ENCODE data around the gene RBMS3. TPM values are rescaled to one million over a fixed set of nuclear protein-coding genes. Genes with fewer than 3 reads are reported as not detected.

Gene RBMS3
- total and polyA plus RNA-seq, 2 of the 13 experiments (the other 11 are each of a cell fraction or from before 2014, with no cell fraction given), result not detected

DNA sequence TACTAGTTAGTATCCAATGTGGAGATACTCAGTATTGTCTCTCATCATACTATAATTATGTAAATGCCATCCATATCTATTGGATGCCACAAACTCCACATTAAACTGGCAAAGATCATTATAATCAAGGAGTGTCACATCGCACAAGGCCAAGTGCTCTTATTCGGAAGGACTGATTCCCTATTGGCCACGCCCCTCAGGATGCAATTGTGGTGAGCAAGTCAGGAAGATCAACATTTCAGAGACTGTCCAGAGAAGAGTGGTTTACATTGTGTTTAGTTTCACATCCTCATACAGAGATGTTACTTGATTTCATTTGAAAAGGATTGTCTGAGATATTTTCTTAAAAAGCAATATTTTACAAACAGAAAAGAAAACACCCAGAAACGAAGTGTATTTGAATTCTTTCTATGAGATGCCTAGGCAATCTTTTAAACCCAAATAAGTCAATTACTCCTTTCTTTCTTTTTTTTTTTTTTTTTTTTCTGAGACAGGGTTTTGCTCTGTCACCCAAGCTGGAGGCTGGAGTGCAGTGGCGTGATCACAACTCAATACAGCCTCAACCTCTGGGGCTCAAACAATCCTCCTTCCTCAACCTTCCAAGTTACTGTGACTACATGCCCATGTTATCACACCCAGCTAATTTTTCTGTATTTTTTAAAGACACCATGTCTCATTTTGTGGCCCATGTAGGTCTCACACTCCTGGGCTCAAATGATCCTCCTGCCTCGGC, 369.1 kb downstream of the RBMS3 start (continued):
- TF ChIP-seq, protein P1, sequence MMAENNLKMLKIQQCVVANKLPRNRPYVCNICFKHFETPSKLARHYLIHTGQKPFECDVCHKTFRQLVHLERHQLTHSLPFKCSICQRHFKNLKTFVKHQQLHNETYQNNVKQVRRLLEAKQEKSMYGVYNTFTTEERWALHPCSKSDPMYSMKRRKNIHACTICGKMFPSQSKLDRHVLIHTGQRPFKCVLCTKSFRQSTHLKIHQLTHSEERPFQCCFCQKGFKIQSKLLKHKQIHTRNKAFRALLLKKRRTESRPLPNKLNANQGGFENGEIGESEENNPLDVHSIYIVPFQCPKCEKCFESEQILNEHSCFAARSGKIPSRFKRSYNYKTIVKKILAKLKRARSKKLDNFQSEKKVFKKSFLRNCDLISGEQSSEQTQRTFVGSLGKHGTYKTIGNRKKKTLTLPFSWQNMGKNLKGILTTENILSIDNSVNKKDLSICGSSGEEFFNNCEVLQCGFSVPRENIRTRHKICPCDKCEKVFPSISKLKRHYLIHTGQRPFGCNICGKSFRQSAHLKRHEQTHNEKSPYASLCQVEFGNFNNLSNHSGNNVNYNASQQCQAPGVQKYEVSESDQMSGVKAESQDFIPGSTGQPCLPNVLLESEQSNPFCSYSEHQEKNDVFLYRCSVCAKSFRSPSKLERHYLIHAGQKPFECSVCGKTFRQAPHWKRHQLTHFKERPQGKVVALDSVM (CRISPR knock-in tag; IDR thresholded peaks at IDR 0.05), result no peak
- no peak for TF ChIP-seq PRMT3 (CRISPR knock-in tag; IDR thresholded peaks at IDR 0.05; ENCODE audit: borderline replicate concordance, low read depth)
- no peak for TF ChIP-seq NPAS2 (CRISPR knock-in tag; IDR thresholded peaks at IDR 0.05; ENCODE audit: borderline replicate concordance)
- no peak for TF ChIP-seq ZNF12 (CRISPR knock-in tag; IDR thresholded peaks at IDR 0.05)
- TF ChIP-seq FOXK1 (CRISPR knock-in tag; IDR thresholded peaks at IDR 0.05; ENCODE audit: borderline replicate concordance, low read depth), result no peak
- no peak for TF ChIP-seq NCOR1 (IDR thresholded peaks at IDR 0.05; ENCODE audit: borderline replicate concordance, low read length)
- no peak for TF ChIP-seq ZNF207 (IDR thresholded peaks at IDR 0.05; ENCODE audit: borderline replicate concordance)
- no peak for TF ChIP-seq ZNF580 (CRISPR knock-in tag; IDR thresholded peaks at IDR 0.05; ENCODE audit: borderline replicate concordance, low read depth)

DNA sequence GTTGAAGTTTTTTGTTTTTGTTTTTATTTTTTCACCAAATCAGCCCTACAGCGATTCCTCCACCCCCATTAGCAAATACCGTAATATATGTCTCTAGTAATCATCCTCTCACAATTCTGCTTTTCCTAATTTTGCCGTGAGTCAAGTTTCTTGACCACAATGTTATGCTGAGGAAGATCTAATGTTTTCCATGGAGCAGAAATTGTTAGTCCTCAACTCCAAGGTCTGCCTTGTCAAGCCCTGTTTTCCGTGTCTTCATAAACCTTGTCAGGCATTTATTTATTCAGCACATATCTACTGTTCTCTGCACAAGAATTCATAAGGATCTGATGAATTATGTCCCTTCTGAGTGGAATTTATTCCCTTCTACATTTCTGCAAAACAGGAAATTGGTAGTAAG, 372.8 kb downstream of the RBMS3 start:
- Histone ChIP-seq H2AFZ (ENCODE audit: low read length) (no peak overlapping the region), H3K27ac (ENCODE audit: extremely low read length, insufficient read depth, low read length) (no peak overlapping the region), H3K79me2 (ENCODE audit: insufficient read depth, low read length) (no peaks in the 10 kb centered on the region), H3K4me2 (ENCODE audit: low read depth, low read length) (no peak overlapping the region), H4K20me1 (ENCODE audit: insufficient read depth, low read length) (no peaks in the 10 kb centered on the region), H3K9me3 (ENCODE audit: low read length) (no peaks in the 10 kb centered on the region), H3K36me3 (replicated peaks in 1 of 2; ENCODE audit: control insufficient read depth in 1 of 2, insufficient read depth in 2 of 2, low read length in 2 of 2) (no peaks in the 10 kb centered on the region), H3K9ac (ENCODE audit: insufficient read depth, low read depth, low read length) (no peak overlapping the region), H3K4me3 (replicated peaks in 1 of 3; ENCODE audit: insufficient read depth in 1 of 3, low read depth in 2 of 3, low read length in 3 of 3) (no peak overlapping the region), H3K4me1 (ENCODE audit: insufficient read depth, low read length) (no peaks in the 10 kb centered on the region), H3K27me3 (ENCODE audit: control insufficient read depth in 1 of 2, insufficient read depth in 2 of 2, low read length in 2 of 2) (no peaks in the 10 kb centered on the region)
- ChIA-PET CTCF (ENCODE audit: low intra/inter-chr PET ratio, low total read pairs) (no interaction called here), POLR2A (no interaction called here)
- DNase-seq (ENCODE audit: low spot score), result no peak
- FAIRE-seq, result no peak
- no peak for ATAC-seq
- in situ Hi-C loops (cut with HindIII; ENCODE audit: extremely low pct_ligation_motif_present, low pct_unique_long_range_greater_than_20kb), result no loop called here
- 2% methylated on average over 4 of the region's 4 CpGs for WGBS (ENCODE audit: low lambda C conversion rate)
- intact Hi-C loops (cut with micrococcal nuclease; ENCODE audit: unreplicated experiment), result no loop called here
- BruUV-seq (replicated peaks), result no TSS peak
- no peak for TF ChIP-seq SMAD3 (CRISPR knock-in tag; IDR thresholded peaks at IDR 0.05)
- no peak for TF ChIP-seq ZMYM4 (CRISPR knock-in tag; IDR thresholded peaks at IDR 0.05)
- no peak for TF ChIP-seq TRAFD1 (CRISPR knock-in tag; IDR thresholded peaks at IDR 0.05; ENCODE audit: borderline replicate concordance)
- TF ChIP-seq USF2 (IDR thresholded peaks at IDR 0.05; ENCODE audit: low read depth, low read length), result no peak
- no peak for TF ChIP-seq USF2 (CRISPR knock-in tag; IDR thresholded peaks at IDR 0.05; ENCODE audit: borderline replicate concordance)
- TF ChIP-seq HCFC1 (IDR thresholded peaks at IDR 0.05; ENCODE audit: low read depth, low read length), result no peak
- TF ChIP-seq ZNF329 (CRISPR knock-in tag; IDR thresholded peaks at IDR 0.05; ENCODE audit: low read depth), result no peak
- no peak for TF ChIP-seq TGIF2 (CRISPR knock-in tag; IDR thresholded peaks at IDR 0.05)
- TF ChIP-seq ZNF292 (CRISPR knock-in tag; IDR thresholded peaks at IDR 0.05; ENCODE audit: borderline replicate concordance, low read depth), result no peak
- no peak for TF ChIP-seq AGO2 (optimal IDR thresholded peaks at IDR 0.05; ENCODE audit: low read depth, low read length)
